Measurements from ENCODE around the gene CLDN10.

- TF ChIP-seq, protein P1, sequence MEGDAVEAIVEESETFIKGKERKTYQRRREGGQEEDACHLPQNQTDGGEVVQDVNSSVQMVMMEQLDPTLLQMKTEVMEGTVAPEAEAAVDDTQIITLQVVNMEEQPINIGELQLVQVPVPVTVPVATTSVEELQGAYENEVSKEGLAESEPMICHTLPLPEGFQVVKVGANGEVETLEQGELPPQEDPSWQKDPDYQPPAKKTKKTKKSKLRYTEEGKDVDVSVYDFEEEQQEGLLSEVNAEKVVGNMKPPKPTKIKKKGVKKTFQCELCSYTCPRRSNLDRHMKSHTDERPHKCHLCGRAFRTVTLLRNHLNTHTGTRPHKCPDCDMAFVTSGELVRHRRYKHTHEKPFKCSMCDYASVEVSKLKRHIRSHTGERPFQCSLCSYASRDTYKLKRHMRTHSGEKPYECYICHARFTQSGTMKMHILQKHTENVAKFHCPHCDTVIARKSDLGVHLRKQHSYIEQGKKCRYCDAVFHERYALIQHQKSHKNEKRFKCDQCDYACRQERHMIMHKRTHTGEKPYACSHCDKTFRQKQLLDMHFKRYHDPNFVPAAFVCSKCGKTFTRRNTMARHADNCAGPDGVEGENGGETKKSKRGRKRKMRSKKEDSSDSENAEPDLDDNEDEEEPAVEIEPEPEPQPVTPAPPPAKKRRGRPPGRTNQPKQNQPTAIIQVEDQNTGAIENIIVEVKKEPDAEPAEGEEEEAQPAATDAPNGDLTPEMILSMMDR (conservative IDR thresholded peaks at IDR 0.05), result no peak
- no peak for TF ChIP-seq ZFX (IDR thresholded peaks at IDR 0.05)
Measured at GRCh38 chr13:95571941-95572340, 19.4 kb downstream of the CLDN10 start.

Measured in C4-2B (cell line).